K562 (cell line): ENCODE results near the gene OXA1L. TPM values are rescaled to one million over a fixed set of nuclear protein-coding genes. Genes with fewer than 3 reads are reported as not detected.

Experiments
- ATF7 ChIP-seq: fragments of 450-650 bp; IDR thresholded peaks from 2 replicates; pipeline ENCODE4 v1.7.1; 2014; ENCODE audit warnings: mild to moderate bottlenecking, moderate library complexity
- CAMTA2 ChIP-seq: fragments of 250-450 bp; sonication (Bioruptor Pico); conservative IDR thresholded peaks from 2 replicates; pipeline ENCODE4 v1.5.1; 2022
- DACH1 ChIP-seq: fragments of 450-650 bp; IDR thresholded peaks from 2 replicates; pipeline ENCODE4 v1.6.1; 2018; ENCODE audit not compliant: partially characterized antibody
- ELF2 ChIP-seq: fragments of 250-450 bp; sonication (Bioruptor Pico); IDR thresholded peaks from 2 replicates; pipeline ENCODE4 v1.5.0; 2021; ENCODE audit warnings: mild to moderate bottlenecking
- ETV1 ChIP-seq: fragments of 450-650 bp; conservative IDR thresholded peaks from 2 replicates; pipeline ENCODE4 v1.6.1; 2016; ENCODE audit warnings: missing genetic modification characterization, control low read depth, low read depth, missing compliant biosample characterization
- KAT7 ChIP-seq: sonication (generic); formaldehyde crosslinking; IDR thresholded peaks from 2 replicates; pipeline ENCODE4 v1.8.0; 2022; ENCODE audit warnings: missing genetic modification reagents, mild to moderate bottlenecking, borderline replicate concordance
- MNT ChIP-seq, 2 experiments: fragments of 450-650 bp; conservative IDR thresholded peaks; 2 replicates each; pipeline ENCODE4 v1.6.1; 2017; ENCODE audit warnings: mild to moderate bottlenecking in 2 of 2, moderate library complexity in 2 of 2
- MTF1 ChIP-seq: fragments of 250-450 bp; sonication (Bioruptor Pico); IDR thresholded peaks from 2 replicates; pipeline ENCODE4 v1.9.0; 2021; ENCODE audit warnings: moderate library complexity, mild to moderate bottlenecking, inconsistent platforms, borderline replicate concordance
- SAFB2 ChIP-seq: fragments of 200-400 bp; formaldehyde crosslinking; IDR thresholded peaks from 2 replicates; pipeline ENCODE4 v1.6.1; 2018; ENCODE audit warnings: borderline replicate concordance, low read length, low read depth, moderate library complexity; ENCODE audit not compliant: severe bottlenecking
- SIN3A ChIP-seq, 2 experiments: fragments of 150-350 bp in 1 of 2; IDR thresholded peaks; 2 replicates each; pipeline ENCODE4 v1.6.1; 2011 to 2016; ENCODE audit warnings: borderline replicate concordance in 2 of 2, low read depth in 2 of 2, low read length in 2 of 2, mild to moderate bottlenecking in 2 of 2, moderate library complexity in 2 of 2; ENCODE audit not compliant: control insufficient read depth in 1 of 2
- TBP ChIP-seq: optimal IDR thresholded peaks from 2 replicates; pipeline ENCODE3; 2011; ENCODE audit warnings: low read depth, low read length, improper control_type of control experiment
- ZNF318 ChIP-seq, 2 experiments: fragments of 450-650 bp; IDR thresholded peaks; 2 replicates each; pipeline ENCODE4 v1.6.1; 2016; ENCODE audit warnings: mild to moderate bottlenecking in 2 of 2, borderline replicate concordance in 1 of 2, low read depth in 1 of 2, moderate library complexity in 1 of 2
- ZNF584 ChIP-seq: fragments of 200-800 bp; sonication (Bioruptor generic); IDR thresholded peaks from 2 replicates; pipeline ENCODE4 v1.6.1; 2016; ENCODE audit warnings: low read depth, mild to moderate bottlenecking, missing genetic modification characterization, missing compliant biosample characterization
- polyA plus RNA-seq, 8 experiments: library from polyadenylated mRNA; depleted of rRNA in 4 of 8; stranded (reverse) in 5 of 8; unstranded in 3 of 8; fragments of >200 nt; fragmentation: Nextera tagmentation in 2 of 8; fragmentation: Illumina TruSeq in 1 of 8; extraction: Ambion mirVana in 2 of 8; extraction: Trizol in 1 of 8; gene quantifications; 2 replicates each; pipeline versions ENCODE4 v1.2.1 to v1.2.3, GENCODE V29; 2011 to 2014; ENCODE audit warnings: inconsistent platforms in 1 of 8, missing spikeins in 1 of 8
- total RNA-seq, 7 experiments: library from RNA; depleted of rRNA in 6 of 7; stranded (reverse); fragments of >200 nt in 6 of 7; fragmentation: Illumina TruSeq in 2 of 7; extraction: Trizol in 2 of 7; gene quantifications; 2 replicates each; pipeline versions ENCODE4 v1.2.1 to v1.2.3, GENCODE V29; 2011 to 2021; ENCODE audit warnings: low replicate concordance in 1 of 7
- TF ChIP-seq, protein P1 (sequence below): fragments of 250-450 bp; sonication (Bioruptor Pico); IDR thresholded peaks from 2 replicates; pipeline ENCODE4 v1.4.0; 2020
- TF ChIP-seq, protein P2 (sequence below): sonication (generic); formaldehyde crosslinking; IDR thresholded peaks from 2 replicates; pipeline ENCODE4 v1.8.1; 2022; ENCODE audit warnings: missing genetic modification reagents

The OXA1L gene
- total and polyA plus RNA-seq, 9 of the 15 experiments (the other 6 are each of a cell fraction or from before 2014, with no cell fraction given): 100 to 204 (median 145) TPM

DNA sequence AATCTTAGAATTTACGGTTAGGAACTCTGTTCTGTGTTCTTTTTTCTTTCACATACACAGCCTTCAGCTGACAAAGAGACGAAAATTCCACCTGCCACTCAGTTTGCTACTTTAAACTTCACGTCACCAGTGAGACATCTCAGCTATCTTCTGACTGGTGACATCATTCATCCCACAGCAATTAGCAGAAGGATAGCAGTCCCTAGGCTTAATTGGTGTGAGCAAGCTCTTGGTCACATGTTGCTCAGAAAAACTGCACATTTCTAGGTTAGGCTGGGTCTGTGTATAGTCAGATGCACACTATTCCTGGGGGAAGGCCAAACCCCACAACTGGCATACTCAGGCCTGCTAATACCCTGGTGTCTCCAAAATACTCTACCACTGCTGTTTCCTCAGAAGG is 24.8 kb downstream of the OXA1L start (continued):
- TF ChIP-seq SIN3A (IDR thresholded peaks at IDR 0.05; ENCODE audit: borderline replicate concordance in 2 of 2, control insufficient read depth in 1 of 2, low read depth in 2 of 2, low read length in 2 of 2): no peak
- TF ChIP-seq CAMTA2 (CRISPR knock-in tag): no peak
- no peak for TF ChIP-seq MNT (conservative IDR thresholded peaks at IDR 0.05)
- TF ChIP-seq MTF1 (CRISPR knock-in tag): no peak
- no peak for TF ChIP-seq KAT7 (CRISPR knock-in tag)
- TF ChIP-seq, protein P1, sequence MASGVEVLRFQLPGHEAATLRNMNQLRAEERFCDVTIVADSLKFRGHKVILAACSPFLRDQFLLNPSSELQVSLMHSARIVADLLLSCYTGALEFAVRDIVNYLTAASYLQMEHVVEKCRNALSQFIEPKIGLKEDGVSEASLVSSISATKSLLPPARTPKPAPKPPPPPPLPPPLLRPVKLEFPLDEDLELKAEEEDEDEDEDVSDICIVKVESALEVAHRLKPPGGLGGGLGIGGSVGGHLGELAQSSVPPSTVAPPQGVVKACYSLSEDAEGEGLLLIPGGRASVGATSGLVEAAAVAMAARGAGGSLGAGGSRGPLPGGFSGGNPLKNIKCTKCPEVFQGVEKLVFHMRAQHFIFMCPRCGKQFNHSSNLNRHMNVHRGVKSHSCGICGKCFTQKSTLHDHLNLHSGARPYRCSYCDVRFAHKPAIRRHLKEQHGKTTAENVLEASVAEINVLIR (CRISPR knock-in tag): peak; percentile 53; the same call in 1 of the 2 replicates
- no peak for TF ChIP-seq DACH1
- no peak for TF ChIP-seq SAFB2
- TF ChIP-seq TBP: no peak
- TF ChIP-seq, protein P2, sequence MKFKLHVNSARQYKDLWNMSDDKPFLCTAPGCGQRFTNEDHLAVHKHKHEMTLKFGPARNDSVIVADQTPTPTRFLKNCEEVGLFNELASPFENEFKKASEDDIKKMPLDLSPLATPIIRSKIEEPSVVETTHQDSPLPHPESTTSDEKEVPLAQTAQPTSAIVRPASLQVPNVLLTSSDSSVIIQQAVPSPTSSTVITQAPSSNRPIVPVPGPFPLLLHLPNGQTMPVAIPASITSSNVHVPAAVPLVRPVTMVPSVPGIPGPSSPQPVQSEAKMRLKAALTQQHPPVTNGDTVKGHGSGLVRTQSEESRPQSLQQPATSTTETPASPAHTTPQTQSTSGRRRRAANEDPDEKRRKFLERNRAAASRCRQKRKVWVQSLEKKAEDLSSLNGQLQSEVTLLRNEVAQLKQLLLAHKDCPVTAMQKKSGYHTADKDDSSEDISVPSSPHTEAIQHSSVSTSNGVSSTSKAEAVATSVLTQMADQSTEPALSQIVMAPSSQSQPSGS: no peak
- TF ChIP-seq ETV1 (tag): no peak
- peak; percentile 93 for TF ChIP-seq ATF7
- 0 out of 4 replicates have a peak, but pooled peaks of 1 of the 2 experiments have one; percentile 32 for TF ChIP-seq ZNF318 (IDR thresholded peaks at IDR 0.05; ENCODE audit: borderline replicate concordance in 1 of 2, low read depth in 1 of 2)
- 0 out of 2 replicates have a peak, but pooled peaks have one; percentile 43 for TF ChIP-seq ZNF584 (CRISPR knock-in tag)
- no peak for TF ChIP-seq ELF2
